PFSK-1 (cell line): ENCODE results near the gene PGAM4.

Experiments
- POLR2AphosphoS5 ChIP-seq: IDR thresholded peaks from 2 replicates; pipeline ENCODE4 v1.6.1; 2012; ENCODE audit warnings: low read depth, mild to moderate bottlenecking, control low read depth, low read length, moderate library complexity
- SIN3A ChIP-seq: IDR thresholded peaks from 2 replicates; pipeline ENCODE4 v1.6.1; 2012; ENCODE audit warnings: mild to moderate bottlenecking, low read length, moderate library complexity, borderline replicate concordance; ENCODE audit not compliant: insufficient read depth
- TAF1 ChIP-seq: IDR thresholded peaks from 2 replicates; pipeline ENCODE4 v1.6.1; 2012; ENCODE audit warnings: low read length, control low read depth, borderline replicate concordance; ENCODE audit not compliant: insufficient read depth

GRCh38 chrX:77952173-77952572 lies 17.3 kb downstream of the PGAM4 start:
- TF ChIP-seq TAF1 (no peak), POLR2AphosphoS5 (no peak), SIN3A (no peak)
